ENCODE measurements around the gene OSBPL5.
"Not testable (repeated sequence)": the region's sequence is repeated elsewhere in the genome, so short reads cannot be mapped to it uniquely, and the experiment has no call there.

The OSBPL5 gene

DNA sequence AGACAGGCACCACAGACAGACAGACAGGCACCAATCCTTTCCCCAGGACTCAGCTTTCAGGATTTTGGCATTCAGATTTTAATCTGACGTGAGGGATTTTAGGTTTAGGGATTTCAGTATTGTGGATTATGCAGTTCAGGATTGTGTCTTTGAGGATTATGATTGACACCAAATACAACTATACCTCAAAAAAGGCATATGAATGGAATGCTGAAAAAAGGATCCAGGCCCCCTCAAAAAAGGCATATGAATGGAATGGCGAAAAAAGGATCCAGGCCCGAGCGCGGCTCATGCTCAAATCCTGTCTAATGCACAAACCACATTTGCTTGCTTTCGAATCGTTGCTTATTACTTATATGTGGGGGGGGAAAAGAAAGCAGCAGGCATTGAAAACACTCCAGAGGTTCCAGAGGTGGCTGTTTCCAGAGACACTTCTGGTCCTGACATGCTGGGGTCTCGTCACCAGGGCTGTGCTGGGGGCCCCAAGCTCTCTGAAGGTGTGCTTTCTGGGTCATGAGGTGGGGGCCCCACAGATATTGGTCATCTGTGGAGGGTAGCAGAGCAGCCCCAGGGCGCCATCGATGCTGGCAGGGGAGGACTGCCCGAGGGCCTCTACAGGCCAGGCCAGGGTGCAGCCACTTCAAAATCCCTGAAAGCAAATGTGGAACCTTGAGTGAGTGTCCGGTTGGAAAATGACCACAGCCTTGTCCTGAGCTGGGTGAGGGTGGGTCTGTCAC, 16.8 kb upstream of the OSBPL5 start:
- no peak for DNase-seq

GRCh38 chr11:3180869-3181268, 15.8 kb upstream of the OSBPL5 start:
- no peak for DNase-seq

- no peak for DNase-seq
These were observed 13.2 kb upstream of the OSBPL5 start for GRCh38 chr11:3178349-3178748.

GRCh38 chr11:3177931-3178330, 12.8 kb upstream of the OSBPL5 start:
- DNase-seq: no peak

DNA sequence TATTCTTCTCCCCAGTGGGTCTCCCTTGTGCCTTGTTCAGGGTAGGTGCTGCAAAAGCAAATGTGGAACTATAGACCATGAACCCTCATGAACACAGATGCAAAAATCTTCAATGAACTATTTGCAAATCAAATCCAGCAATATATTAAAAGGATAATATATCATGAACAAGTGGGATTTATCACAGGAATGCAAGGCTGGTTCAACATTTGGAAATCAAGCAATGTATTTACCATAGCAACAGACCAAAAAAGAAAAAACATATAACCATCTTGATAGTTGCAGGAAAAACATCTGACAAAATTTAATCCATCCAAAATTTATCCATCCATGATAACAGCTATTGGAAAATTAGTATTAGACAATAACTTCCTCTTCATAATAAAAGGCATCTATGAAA, 11.4 kb upstream of the OSBPL5 start:
- DNase-seq: no peak

DNA sequence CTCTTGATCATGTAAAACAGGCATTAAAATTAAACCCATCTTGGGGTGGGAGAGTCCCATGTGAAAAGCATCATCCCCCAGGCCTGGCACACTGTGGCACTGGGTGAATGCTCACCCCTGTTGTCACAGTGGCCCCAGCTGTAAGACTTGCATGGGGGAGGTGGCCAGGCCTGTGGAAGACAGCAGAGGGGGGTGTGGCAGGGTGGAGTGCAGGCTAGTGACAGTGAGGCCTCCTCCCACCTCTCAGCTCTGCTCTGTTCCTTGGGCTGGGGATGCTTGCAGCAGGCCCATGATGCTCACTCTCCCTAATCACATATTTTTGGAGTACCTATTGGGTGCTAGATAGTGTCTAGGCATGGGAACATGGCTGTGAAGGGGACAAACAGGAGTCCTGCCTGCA, 10.1 kb upstream of the OSBPL5 start:
- no peak for DNase-seq

DNA sequence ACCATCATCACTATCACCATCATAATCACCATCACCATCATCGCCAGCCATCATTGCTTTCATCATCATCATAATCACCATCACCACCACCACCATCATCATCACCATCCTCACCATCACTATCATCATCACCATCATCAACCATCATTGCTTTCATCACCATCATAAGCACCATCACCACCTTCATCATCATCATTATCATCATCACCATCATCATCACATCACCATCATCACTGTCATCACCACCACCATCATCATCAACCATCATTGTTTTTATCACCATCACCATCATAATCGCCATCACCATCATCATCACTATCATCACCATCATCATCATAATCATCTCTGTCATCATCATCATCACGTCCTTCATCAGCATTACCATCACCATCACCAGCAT, 9.3 kb upstream of the OSBPL5 start:
- DNase-seq: no peak

GRCh38 chr11:3173795-3174194, 8.7 kb upstream of the OSBPL5 start:
- DNase-seq: no peak

- DNase-seq: no peak
These were observed 6.9 kb upstream of the OSBPL5 start for GRCh38 chr11:3171931-3172560.

DNA sequence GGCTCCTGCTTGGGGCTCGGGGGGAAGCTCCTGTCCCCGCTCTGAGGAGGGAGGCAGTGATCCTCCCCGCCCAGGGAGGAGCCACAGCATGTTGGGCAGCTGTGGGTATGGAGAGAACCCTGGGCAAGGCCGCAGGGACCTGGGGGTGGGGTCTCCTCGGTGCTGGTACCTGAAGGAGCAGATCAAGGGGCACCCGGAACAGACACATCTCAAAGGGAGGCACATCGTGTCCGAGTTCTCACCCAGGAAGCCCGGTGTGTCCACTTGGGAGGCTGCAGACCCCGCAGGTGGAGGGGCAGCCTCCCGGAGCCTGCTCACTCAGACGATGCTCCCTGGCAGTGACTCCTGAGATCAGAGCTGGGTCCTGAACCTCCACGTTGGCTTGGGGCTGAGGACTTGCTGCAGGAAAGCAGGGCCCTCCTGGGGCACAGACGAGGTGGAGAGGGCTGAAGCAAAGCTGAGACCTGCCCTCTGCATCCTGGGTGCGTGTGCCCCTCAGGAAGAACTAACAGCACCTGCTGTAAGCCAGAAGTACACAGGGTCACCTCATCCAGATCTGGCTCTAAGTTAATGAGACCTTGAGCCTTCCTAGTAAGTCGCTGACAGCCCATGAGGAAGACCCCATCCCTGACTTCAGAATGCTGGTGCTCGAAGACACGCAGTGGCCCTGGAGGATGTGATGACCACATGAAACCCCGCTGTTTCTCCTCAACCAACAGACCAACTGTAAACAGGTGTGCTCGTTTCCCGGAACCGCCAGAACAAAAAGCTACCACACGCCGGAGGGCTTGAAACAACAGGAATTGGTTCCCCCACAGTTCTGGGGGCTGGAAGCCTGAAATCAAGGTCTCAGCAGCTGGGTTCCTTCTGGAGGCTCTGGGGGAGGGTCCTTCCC, 5.9 kb upstream of the OSBPL5 start:
- DNase-seq: no peak

GRCh38 chr11:3170044-3170755, 5.1 kb upstream of the OSBPL5 start:
- no peak for DNase-seq

- peak; percentile 94 for DNase-seq
These were observed 4.3 kb upstream of the OSBPL5 start for GRCh38 chr11:3169255-3170043.

DNA sequence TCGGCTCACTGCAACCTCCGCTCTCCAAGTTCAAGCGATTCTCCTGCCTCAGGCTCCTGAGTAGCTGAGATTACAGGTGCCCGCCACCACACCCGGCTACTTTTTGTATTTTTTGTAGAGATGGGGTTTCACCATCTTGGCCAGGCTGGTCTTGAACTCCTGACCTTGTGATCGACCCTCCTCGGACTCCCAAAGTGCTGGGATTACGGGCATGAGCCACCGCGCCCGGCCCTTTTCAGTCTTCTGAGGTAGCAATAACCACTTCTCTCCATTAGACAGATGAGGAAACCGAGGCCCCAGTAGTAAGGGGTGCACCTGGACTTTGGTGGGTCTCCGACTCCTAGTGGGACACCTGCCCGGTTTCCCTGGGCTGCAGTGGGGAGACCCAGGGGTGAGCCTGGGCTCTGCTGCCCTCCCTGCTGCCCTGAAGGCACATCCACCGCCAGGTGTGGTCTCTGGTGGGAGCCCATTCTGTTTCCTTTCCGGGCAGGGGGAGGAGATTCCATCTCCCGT, 3.7 kb upstream of the OSBPL5 start:
- DNase-seq: not testable (repeated sequence)

DNA sequence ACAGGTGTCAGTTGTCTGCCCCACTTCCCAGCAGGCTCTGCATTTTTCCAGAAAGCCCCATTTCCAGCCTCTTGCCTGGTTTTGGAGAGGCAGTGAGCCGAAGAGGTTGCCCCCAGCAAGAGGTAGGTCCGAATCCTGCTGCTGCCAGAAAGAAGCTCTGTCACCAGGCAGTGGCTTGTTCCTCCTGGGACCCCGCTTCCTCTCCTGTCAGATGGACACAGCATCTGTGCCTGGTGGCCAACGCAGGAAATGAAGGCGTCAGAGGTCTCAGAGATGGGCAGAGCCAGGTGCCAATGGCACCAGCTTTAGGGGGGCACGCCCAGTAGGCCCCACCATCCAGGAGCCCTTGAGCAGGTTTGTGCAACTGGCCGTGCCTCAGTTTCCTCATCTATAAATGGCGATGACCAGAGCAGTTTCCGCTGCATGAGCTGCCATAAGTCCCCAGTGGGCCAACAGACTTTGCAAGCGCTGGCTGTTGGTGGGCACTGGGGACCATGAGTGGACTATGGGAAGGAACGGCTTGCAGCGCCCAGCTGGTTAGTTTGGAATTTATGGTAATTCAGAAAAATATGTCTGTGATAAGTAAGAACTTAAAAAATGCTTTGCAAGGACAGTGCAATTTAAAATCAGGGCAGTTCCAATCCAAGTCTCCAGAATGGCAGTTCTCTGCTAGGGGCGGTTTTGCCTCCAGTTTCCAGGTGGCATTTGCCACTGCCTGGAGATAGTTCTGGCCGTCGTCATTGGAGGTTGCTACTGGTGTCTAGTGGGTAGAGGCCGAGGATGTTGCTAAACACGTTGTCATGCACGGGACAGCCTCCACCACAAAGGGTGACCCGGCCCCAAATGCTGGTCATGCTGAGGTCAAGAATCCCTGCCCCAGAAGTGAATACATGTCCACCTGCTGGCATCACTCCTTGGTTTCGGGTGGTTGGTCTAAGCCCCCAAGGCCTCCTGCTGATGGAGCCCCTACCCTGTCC, 2.3 kb upstream of the OSBPL5 start:
- peak; percentile 35 for DNase-seq

DNA sequence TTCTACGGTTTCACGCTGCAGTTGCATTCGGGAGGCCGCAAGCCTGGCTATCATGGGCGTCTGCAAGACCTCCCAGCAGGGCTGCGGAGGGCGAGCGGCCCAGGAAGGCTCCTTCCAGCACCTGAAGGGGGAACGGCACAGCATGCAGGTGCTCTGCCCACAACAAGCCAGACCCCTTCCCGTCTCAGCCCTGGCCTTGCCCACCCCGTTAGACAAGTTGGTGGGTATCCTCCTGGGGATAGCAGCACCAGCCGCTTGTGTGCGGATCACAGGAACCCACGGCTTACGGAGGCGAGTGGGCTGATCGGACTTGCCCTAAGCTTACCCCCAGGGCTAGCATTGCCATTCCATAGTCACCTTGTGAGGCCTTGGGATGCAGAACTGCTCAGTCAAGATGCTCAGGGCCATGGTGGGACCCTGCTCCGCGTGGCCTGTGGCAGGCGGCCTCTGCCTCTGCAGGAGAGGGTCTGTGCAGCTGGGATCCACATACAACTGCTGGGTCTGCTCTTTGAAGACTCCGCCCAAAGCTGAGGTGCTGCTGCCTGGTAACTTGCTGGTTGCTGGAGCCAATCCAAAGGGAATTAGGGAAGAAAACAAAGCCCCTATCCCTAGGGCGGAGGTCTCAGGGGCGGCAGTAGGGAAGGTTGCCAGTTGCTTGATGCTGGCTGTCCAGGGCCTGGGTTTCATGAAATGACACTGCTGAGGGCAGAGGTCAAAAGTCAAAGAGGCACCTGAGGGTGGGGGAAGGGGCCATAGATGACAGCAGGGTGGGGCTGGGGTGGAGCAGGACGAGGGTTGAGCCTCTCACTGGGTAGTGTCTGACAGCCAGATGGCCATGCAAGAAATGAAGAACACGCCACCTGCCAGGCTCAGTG, 1.4 kb upstream of the OSBPL5 start:
- DNase-seq: no peak

DNA sequence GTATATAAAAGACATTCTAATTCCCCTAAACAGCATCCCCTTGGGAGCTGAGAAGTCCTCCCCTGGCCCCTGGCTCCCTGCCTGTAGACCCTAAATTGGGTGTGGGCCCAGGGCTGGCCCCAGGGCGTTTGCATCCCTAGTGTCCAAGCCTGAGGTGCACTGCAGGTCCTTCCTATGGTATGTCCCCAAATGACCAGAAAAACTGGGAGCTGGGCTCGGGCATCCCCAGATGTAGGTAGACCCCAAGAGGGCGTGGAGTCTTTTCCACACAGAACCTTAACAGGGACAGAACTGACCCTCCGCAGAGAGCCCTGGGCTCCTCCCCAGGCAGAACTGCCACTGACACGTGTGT, 782 bp upstream of the OSBPL5 start:
- DNase-seq: no peak

DNA sequence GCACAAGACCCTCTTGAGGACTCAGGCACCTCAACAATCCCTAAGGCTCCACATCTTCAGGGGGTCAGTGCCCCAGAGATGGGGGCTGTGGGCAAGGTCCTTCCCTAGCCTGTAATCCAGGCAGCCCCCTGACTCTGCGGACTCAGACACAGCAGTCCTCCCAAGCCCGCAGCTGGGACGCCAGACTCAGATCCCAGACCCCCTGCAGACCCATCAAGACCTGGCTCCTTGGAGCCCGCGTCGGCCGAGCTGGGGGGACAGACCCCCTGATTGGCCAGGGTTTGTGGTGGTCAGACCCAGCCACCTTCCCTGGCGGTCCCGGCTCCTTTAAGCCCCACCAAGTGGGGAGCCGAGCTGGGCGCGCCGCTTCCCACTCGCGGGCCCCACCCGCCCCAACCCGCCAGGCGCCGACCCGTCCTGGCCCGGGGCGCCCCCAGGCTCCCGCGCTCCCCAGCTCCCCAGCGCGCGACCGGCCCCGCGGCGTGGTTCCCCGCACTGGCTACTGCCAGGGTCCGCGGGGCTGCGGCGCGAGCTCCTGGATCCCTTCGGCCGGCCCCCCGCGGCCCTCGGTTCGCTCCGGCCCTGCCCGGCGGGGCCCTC, 458 bp downstream of the OSBPL5 start:
- peak; percentile 37 for DNase-seq

DNA sequence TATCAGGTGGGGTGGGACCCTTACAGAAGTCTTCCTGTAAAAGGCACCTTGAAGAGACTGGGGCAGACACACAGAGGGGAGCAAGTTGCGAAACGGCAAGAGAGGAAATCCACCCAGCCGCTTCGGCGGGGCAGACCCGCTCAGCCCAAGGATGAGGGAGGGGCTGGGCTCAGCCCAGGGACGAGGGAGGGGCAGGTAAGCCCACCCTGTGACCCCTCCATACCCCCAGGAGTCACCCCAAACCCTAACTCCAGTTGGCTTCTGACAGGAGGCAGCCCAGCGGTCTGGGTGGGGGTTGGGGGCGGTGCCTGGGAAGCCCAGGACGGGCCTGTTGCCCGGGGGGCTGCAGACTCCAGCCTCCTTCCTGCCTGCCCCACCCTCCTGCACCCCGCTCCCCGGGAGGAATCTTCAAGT, 965 bp downstream of the OSBPL5 start:
- DNase-seq: peak; percentile 56

GRCh38 chr11:3163241-3163981, 1.7 kb downstream of the OSBPL5 start:
- DNase-seq: peak; percentile 66

Measured in hematopoietic multipotent progenitor cell treated with erythropoietin and hydrocortisone succinate and interleukin-3 and kit ligand, for 4 days (in vitro differentiated cells).